Tibial artery (tissue), 4 donors: ENCODE data around the gene FGFR2.

Source experiments
- DNase-seq, 2 donors: peaks; one replicate each; pipeline ENCODE4 v3.0.0-alpha.2; 2019
- H3K27ac ChIP-seq, 2 donors: fragments of 200-600 bp; sonication (generic) in 1 of 2; 1 replicate in 1 of 2; 2 replicates in 1 of 2; pipeline ENCODE4 v1.5.1; 2018 to 2019; ENCODE audit warnings: mild to moderate bottlenecking in 1 of 2
- H3K27me3 ChIP-seq, 2 donors: fragments of 200-600 bp; sonication (generic) in 1 of 2; one replicate each; pipeline versions ENCODE4 v1.5.1 to v1.6.0; 2016 to 2019
- H3K36me3 ChIP-seq, 3 donors: fragments of 200-600 bp; sonication (generic) in 2 of 3; one replicate each; pipeline ENCODE4 v1.5.1; 2016 to 2019; ENCODE audit warnings: mild to moderate bottlenecking in 2 of 3
- H3K4me1 ChIP-seq, 4 donors: fragments of 200-600 bp; sonication (generic) in 2 of 4; 1 replicate in 3 of 4; 2 replicates in 1 of 4; pipeline ENCODE4 v1.5.1; 2016 to 2019
- H3K4me3 ChIP-seq, 2 donors: fragments of 200-600 bp; sonication (generic) in 1 of 2; 1 replicate in 1 of 2; 2 replicates in 1 of 2; pipeline ENCODE4 v1.5.1; 2018 to 2019; ENCODE audit warnings: mild to moderate bottlenecking in 2 of 2
- H3K9me3 ChIP-seq, 3 donors: fragments of 200-600 bp; sonication (generic) in 1 of 3; one replicate each; pipeline ENCODE4 v1.5.1; 2016 to 2019
- CTCF ChIP-seq, 2 experiments: fragments of 200-600 bp in 1 of 2; fragments of 450-650 bp in 1 of 2; IDR thresholded peaks; one replicate each; pipeline ENCODE4 v1.5.1; 2017 to 2019; ENCODE audit warnings: antibody characterized with exemption in 2 of 2, mild to moderate bottlenecking in 1 of 2, moderate library complexity in 1 of 2
- intact Hi-C: fragments of 100-400 bp; cut with DNase I; formaldehyde crosslinking; loops from one replicate; pipeline ENCODE4 v1.15.0; 2023; ENCODE audit warnings: low total_unique reads

Gene FGFR2

DNA sequence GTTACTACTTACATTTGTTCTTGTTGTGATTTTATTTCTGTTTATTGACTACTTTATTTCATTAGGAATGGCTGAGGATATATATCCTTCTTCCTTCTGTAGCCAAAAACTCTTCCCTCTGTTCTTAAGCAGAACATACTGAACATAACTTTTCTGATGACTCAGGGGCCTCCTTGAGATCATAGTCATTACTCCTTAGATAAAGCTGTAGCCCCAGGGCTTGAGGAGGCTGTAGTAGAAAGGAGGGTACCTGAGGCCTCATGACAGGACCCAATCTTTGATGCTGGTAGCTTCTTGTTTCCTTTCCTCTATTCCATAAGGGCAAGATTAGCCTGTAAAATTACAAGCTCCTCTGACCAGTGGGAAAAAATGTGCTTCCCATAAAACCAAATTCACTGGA is 41.2 kb upstream of the FGFR2 start:
- peaks cover 0 to 19% (median 5%) of the 10 kb centered on the region in 3 donors for H3K9me3 ChIP-seq
- no peak for DNase-seq
- no peaks in the 10 kb centered on the region for H3K36me3 ChIP-seq
- intact Hi-C loops = no loop called here
- H3K27me3 ChIP-seq = peaks cover 0 to 2% of the 10 kb centered on the region in 2 donors
- no peak overlapping the region for H3K4me3 ChIP-seq
- TF ChIP-seq CTCF (IDR thresholded peaks at IDR 0.05) = no peak
- no peaks in the 10 kb centered on the region for H3K4me1 ChIP-seq
- no peak overlapping the region for H3K27ac ChIP-seq

DNA sequence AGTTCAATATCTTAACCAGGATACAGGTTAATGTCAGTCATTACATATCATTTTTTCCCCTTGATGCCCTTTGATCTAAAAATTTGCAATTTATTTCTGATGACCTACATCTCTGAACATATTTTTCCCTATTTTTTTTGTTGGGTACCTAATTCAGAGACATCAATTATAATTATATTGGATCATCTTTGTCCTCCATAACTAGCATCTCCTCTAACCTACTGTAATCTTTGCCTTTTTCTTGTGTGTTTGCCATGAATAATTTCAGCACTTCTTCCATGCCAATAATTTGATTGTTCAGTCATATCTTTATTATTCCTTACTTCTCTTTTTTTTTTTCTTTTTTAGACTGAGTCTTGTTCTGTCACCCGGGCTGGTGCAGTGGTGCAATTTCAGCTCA is 39.2 kb upstream of the FGFR2 start:
- TF ChIP-seq CTCF (IDR thresholded peaks at IDR 0.05) = no peak
- DNase-seq = no peak
- Histone ChIP-seq H3K4me3 (no peak overlapping the region), H3K27ac (no peak overlapping the region), H3K27me3 (no peaks in the 10 kb centered on the region), H3K4me1 (no peaks in the 10 kb centered on the region), H3K36me3 (no peaks in the 10 kb centered on the region), H3K9me3 (peaks cover 0 to 19% (median 5%) of the 10 kb centered on the region in 3 donors)
- intact Hi-C loops = no loop called here

DNA sequence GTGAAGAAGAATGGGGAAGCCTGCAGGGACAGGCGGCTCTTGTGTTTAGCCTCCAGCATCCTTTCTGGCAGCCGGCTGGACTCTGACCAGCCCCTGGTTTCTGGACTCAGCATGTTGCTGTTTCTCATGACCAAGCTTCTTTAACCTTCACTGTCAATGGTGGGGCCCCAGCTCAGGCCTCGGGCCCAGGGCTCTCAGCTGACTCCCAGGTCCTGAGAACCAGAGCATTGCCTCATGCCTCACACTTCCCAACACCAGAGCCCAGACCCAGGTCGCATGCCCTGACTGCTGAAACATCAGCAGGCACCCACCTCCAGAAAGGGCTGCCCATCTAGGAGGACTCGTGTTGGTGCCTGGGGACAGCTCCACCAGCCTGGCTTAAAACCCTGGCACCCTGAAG is 34.8 kb upstream of the FGFR2 start:
- Histone ChIP-seq H3K4me3 (no peak overlapping the region), H3K9me3 (peaks cover 0 to 14% (median 0%) of the 10 kb centered on the region in 3 donors), H3K36me3 (no peaks in the 10 kb centered on the region), H3K27ac (no peak overlapping the region), H3K27me3 (peaks cover 0 to 3% of the 10 kb centered on the region in 2 donors), H3K4me1 (peaks cover 0 to under 1% (median 0%) of the 10 kb centered on the region in 4 donors)
- DNase-seq = peak in 1 of 2 donors; percentile 49
- intact Hi-C loops = no loop called here
- TF ChIP-seq CTCF (IDR thresholded peaks at IDR 0.05) = no peak

DNA sequence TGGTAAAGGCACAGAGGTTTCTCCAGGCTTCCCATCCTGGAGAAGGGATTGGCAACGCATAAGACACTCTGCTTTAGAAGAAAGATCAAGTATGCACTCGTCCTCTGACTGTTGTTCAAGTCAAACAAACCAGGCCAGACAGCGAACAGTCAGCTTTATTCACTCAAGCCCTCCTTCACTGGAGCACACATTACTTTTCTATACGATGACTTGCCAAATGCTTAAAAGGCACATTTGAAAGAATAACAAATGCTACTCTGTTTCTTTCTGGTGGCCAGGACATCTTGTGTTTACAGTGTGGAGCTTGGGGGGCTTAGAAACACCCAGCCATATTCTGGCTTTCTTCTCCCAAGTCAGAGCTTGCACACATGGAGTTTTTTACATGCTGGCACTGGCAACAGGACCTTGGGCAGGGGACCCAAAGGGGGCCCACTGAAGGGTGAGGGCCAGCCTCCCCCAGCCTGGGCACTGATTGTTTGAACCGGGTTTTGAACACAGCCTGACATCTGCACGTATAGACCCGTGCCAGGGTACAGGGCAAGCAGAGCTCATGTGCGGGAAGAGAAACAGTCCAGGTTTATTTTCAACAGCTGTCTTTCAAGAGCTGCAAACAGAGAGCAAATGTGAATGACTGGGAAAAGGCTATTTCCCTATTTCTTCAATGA is 33.3 kb upstream of the FGFR2 start:
- no peak overlapping the region for H3K27ac ChIP-seq
- peaks cover 0 to 3% of the 10 kb centered on the region in 2 donors for H3K27me3 ChIP-seq
- DNase-seq = peak in 1 of 2 donors; percentile 25
- no peak for TF ChIP-seq CTCF (IDR thresholded peaks at IDR 0.05)
- no peaks in the 10 kb centered on the region for H3K36me3 ChIP-seq
- intact Hi-C loops = no loop called here
- H3K9me3 ChIP-seq = no peaks in the 10 kb centered on the region
- no peak overlapping the region for H3K4me3 ChIP-seq
- peaks cover 0 to 5% (median 2%) of the 10 kb centered on the region in 4 donors for H3K4me1 ChIP-seq

DNA sequence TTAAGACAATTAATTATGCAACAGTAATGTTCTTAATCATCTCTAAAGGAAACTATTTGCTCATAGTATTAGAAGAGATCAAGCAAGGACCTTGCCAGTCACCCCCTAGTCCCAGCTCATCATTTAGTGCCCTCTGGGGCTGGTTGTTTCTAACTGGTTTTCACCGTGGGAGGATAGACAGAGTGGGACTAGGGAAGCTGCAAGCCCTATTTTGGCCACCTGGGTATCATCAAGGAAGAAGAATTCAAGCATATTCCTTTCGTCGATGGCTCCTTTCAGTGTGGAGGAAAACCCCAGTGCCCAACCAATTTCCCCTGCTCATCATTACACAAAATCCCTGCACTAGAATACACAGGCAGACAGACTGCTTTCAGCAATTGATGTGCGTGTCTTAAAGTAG is 30.6 kb upstream of the FGFR2 start:
- peaks cover 0 to 3% of the 10 kb centered on the region in 2 donors for H3K27me3 ChIP-seq
- no peak overlapping the region for H3K27ac ChIP-seq
- peaks cover 0 to 5% (median 2%) of the 10 kb centered on the region in 4 donors for H3K4me1 ChIP-seq
- peak in 1 of 2 donors; percentile 21 for DNase-seq
- H3K4me3 ChIP-seq = no peak overlapping the region
- H3K9me3 ChIP-seq = no peaks in the 10 kb centered on the region
- no peaks in the 10 kb centered on the region for H3K36me3 ChIP-seq
- TF ChIP-seq CTCF (IDR thresholded peaks at IDR 0.05) = no peak
- intact Hi-C loops = no loop called here
